Measurements from ENCODE around the gene LSMEM2.

The LSMEM2 gene

GRCh38 chr3:50324351-50325112 is 45.6 kb downstream of the LSMEM2 start:
- no peak for FAIRE-seq

GRCh38 chr3:50325113-50325480 is 46.2 kb downstream of the LSMEM2 start:
- no peak for FAIRE-seq

GRCh38 chr3:50325497-50326181 is 46.8 kb downstream of the LSMEM2 start:
- no peak for FAIRE-seq

GRCh38 chr3:50326182-50326541 is 47.3 kb downstream of the LSMEM2 start:
- no peak for FAIRE-seq

- FAIRE-seq: no peak
Measured at GRCh38 chr3:50327129-50327528, 48.2 kb downstream of the LSMEM2 start.

GRCh38 chr3:50327943-50328691 is 49.2 kb downstream of the LSMEM2 start, which contains the start of gene TUSC2:
TSS of gene TUSC2 (minus strand) at chr3:50328223. CDS start at chr3:50328099, 124 bp downstream.
- peak; percentile 79 for FAIRE-seq

- FAIRE-seq: no peak
Measured at GRCh38 chr3:50330330-50330729, 51.4 kb downstream of the LSMEM2 start.

- FAIRE-seq: no peak
Measured at GRCh38 chr3:50331364-50331907, 52.5 kb downstream of the LSMEM2 start.

- no peak for FAIRE-seq
Measured at GRCh38 chr3:50333744-50334328, 54.9 kb downstream of the LSMEM2 start.

GRCh38 chr3:50334339-50335075 is 55.6 kb downstream of the LSMEM2 start:
- no peak for FAIRE-seq

GRCh38 chr3:50336452-50337174 is 57.7 kb downstream of the LSMEM2 start:
- no peak for FAIRE-seq

- peak; percentile 89 for FAIRE-seq
Measured at GRCh38 chr3:50337175-50337861, 58.4 kb downstream of the LSMEM2 start.

Measured in islet of Langerhans (tissue), 1 donor.